BE2C (cell line): ENCODE measurements around the gene PSMB11.

Experiments
- DNase-seq: peaks from one replicate; pipeline ENCODE4 v3.0.0-alpha.2; 2020
- H3K27me3 ChIP-seq: fragments of 250-450 bp; sonication (Bioruptor Pico); 2 replicates; pipeline ENCODE4 v1.5.1; 2020; ENCODE audit warnings: mild to moderate bottlenecking
- H3K36me3 ChIP-seq: fragments of 250-450 bp; sonication (Bioruptor Pico); 2 replicates; pipeline ENCODE4 v1.5.1; 2020; ENCODE audit warnings: mild to moderate bottlenecking
- H3K4me1 ChIP-seq: fragments of 250-450 bp; sonication (Bioruptor Pico); 2 replicates; pipeline ENCODE4 v1.5.1; 2020
- H3K4me3 ChIP-seq: 2 replicates; pipeline ENCODE4 v1.5.1; 2011; ENCODE audit warnings: low read depth, low read length
- H3K9me3 ChIP-seq: fragments of 250-450 bp; sonication (Bioruptor Pico); 2 replicates; pipeline ENCODE4 v1.5.1; 2020
- TF ChIP-seq, protein P1 (sequence below): IDR thresholded peaks from 2 replicates; pipeline ENCODE4 v1.5.1; 2012; ENCODE audit warnings: mild to moderate bottlenecking, low read depth, low read length

The PSMB11 gene

DNA sequence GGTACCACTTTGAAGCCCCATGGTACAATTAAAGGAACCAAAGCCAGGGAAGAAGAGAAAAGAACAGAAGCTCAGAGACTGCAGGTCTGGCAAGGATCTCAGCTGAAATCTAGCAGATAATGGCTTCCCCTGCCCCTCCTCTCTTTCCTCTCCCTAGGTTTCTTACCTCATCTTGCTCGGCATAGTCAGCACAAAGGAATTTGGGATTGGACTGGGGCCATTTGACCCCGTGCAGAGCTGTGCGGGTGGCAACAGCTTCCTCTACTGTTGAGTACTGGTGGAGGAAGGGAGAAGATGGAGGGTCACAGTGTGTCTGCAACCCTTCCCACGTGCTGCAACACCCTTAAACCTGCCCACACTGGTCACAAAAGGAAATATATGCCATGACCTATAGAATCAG, 20.0 kb downstream of the PSMB11 start:
- no peak overlapping the region for H3K4me3 ChIP-seq
- no peaks in the 10 kb centered on the region for H3K4me1 ChIP-seq
- TF ChIP-seq, protein P1, sequence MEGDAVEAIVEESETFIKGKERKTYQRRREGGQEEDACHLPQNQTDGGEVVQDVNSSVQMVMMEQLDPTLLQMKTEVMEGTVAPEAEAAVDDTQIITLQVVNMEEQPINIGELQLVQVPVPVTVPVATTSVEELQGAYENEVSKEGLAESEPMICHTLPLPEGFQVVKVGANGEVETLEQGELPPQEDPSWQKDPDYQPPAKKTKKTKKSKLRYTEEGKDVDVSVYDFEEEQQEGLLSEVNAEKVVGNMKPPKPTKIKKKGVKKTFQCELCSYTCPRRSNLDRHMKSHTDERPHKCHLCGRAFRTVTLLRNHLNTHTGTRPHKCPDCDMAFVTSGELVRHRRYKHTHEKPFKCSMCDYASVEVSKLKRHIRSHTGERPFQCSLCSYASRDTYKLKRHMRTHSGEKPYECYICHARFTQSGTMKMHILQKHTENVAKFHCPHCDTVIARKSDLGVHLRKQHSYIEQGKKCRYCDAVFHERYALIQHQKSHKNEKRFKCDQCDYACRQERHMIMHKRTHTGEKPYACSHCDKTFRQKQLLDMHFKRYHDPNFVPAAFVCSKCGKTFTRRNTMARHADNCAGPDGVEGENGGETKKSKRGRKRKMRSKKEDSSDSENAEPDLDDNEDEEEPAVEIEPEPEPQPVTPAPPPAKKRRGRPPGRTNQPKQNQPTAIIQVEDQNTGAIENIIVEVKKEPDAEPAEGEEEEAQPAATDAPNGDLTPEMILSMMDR, result no peak
- no peaks in the 10 kb centered on the region for H3K27me3 ChIP-seq
- peaks cover 69% of the 10 kb centered on the region for H3K36me3 ChIP-seq
- no peaks in the 10 kb centered on the region for H3K9me3 ChIP-seq
- DNase-seq, result no peak

DNA sequence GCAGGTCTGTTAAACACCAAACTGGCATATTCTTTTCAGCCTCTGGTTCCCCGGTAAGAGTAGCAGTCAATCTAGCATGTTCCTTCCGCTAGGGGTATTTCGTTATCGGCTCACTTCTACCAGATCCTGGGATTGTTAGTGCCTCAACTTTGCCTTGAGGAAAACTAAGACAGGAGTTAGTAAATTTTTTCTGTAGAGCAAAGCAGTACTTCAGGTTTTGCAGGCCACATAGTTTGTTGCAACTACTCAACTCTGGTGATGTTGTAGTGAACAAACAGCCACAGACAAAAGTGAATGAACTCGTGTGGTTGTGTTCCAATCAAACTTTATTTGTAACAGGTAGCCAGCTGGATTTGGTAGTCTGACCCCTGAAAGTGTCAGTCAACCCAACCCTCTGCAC, 21.6 kb downstream of the PSMB11 start:
- Histone ChIP-seq H3K4me3 (no peak overlapping the region), H3K36me3 (peaks cover 81% of the 10 kb centered on the region), H3K27me3 (no peaks in the 10 kb centered on the region), H3K9me3 (no peaks in the 10 kb centered on the region), H3K4me1 (peaks cover under 1% of the 10 kb centered on the region; the same call in 1 of the 2 replicates)
- DNase-seq, result no peak
- TF ChIP-seq, protein P1, result no peak

GRCh38 chr14:23066368-23066767, 24.4 kb downstream of the PSMB11 start:
- no peak for DNase-seq
- TF ChIP-seq, protein P1, result no peak
- no peak overlapping the region for H3K4me3 ChIP-seq
- peaks cover 9% of the 10 kb centered on the region for H3K4me1 ChIP-seq
- no peaks in the 10 kb centered on the region for H3K9me3 ChIP-seq
- no peaks in the 10 kb centered on the region for H3K27me3 ChIP-seq
- H3K36me3 ChIP-seq, result peaks cover 70% of the 10 kb centered on the region

GRCh38 chr14:23066855-23067744, 25.1 kb downstream of the PSMB11 start:
- Histone ChIP-seq H3K9me3 (no peaks in the 10 kb centered on the region), H3K4me1 (peaks cover 14% of the 10 kb centered on the region), H3K36me3 (peaks cover 68% of the 10 kb centered on the region), H3K4me3 (no peak overlapping the region), H3K27me3 (no peaks in the 10 kb centered on the region)
- TF ChIP-seq, protein P1, result no peak
- no peak for DNase-seq

DNA sequence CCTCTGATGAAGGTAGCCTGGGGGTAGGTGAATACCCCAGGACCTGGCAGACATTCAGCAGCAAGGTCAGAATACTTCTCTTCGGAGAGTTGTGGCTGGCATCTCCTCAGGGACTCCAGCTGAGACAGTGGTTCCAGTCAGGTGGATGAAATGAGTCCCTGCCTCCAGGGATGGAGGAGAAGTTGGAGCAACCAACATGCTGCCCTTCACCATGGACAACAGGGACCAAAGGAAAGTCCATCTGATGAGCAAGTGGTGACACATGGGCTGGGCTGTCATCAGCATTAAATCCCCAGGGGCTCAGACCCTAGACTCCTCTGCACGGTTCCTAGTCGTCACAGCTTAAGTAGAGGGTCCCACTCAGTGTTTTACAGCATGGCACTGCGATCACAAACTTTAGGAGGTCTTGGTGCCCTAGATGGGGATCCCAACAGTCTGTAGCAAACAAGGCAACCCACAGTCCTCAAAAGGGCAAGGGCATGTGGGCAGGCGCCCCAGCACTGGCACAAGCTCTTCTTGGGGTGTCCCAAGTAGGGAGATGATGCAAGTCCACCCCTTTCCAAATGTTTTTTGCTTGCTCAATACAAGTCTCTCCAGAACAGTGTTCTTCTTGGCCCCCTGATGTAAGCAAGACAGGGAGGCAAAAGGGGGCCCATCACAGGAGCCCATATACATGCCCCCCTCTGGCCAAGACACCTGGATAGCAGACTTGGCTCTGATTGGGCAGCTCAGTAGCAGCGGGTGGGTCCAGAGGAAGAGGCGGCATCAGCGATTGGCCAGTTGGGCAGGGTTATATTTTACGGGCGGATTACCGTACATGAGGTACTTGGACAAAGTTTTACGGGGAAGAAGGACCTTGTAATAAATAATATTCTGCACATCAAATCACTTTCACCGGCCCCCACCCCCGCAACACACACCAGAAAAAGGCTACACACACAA, 26.1 kb downstream of the PSMB11 start:
- TF ChIP-seq, protein P1, result no peak
- Histone ChIP-seq H3K4me3 (peak overlapping the region; percentile 23; the same call in 1 of the 2 replicates), H3K27me3 (no peaks in the 10 kb centered on the region), H3K36me3 (peaks cover 68% of the 10 kb centered on the region), H3K9me3 (no peaks in the 10 kb centered on the region), H3K4me1 (peaks cover 23% of the 10 kb centered on the region)
- DNase-seq, result no peak
